Esophagus muscularis mucosa (tissue), 4 donors: Measurements from ENCODE around the gene GRIK3. TPM values are rescaled to one million over a fixed set of nuclear protein-coding genes. Genes with fewer than 3 reads are reported as not detected.

Experiments
- DNase-seq: peaks from one replicate; pipeline ENCODE4 v3.0.0-alpha.2; 2017; ENCODE audit errors: extremely low spot score
- H3K27ac ChIP-seq, 4 donors: fragments of 200-600 bp; sonication (generic); replicated peaks in 1 of 4; 1 replicate in 3 of 4; 2 replicates in 1 of 4; pipeline ENCODE4 v1.5.1; 2016 to 2019; ENCODE audit warnings: mild to moderate bottlenecking in 1 of 4
- H3K27me3 ChIP-seq, 4 donors: fragments of 200-600 bp; sonication (generic); one replicate each; pipeline versions ENCODE4 v1.5.1 to v1.6.0; 2016 to 2019
- H3K36me3 ChIP-seq, 4 donors: fragments of 200-600 bp; sonication (generic); one replicate each; pipeline ENCODE4 v1.5.1; 2016 to 2019
- H3K4me1 ChIP-seq, 4 donors: fragments of 200-600 bp; sonication (generic); one replicate each; pipeline ENCODE4 v1.5.1; 2016 to 2019
- H3K4me3 ChIP-seq, 4 donors: fragments of 200-600 bp; sonication (generic); 1 replicate in 2 of 4; 2 replicates in 2 of 4; pipeline ENCODE4 v1.5.1; 2016 to 2019; ENCODE audit warnings: mild to moderate bottlenecking in 4 of 4, moderate library complexity in 1 of 4
- H3K9me3 ChIP-seq, 4 donors: fragments of 200-600 bp; sonication (generic); 1 replicate in 3 of 4; 2 replicates in 1 of 4; pipeline ENCODE4 v1.5.1; 2016 to 2019
- EP300 ChIP-seq: sonication (generic); formaldehyde crosslinking; IDR thresholded peaks from one replicate; pipeline ENCODE4 v1.6.1; 2017; ENCODE audit warnings: antibody characterized with exemption
- POLR2A ChIP-seq: fragments of 450-650 bp; IDR thresholded peaks from one replicate; pipeline ENCODE4 v1.6.1; 2017; ENCODE audit warnings: antibody characterized with exemption, moderate library complexity, mild to moderate bottlenecking, low read depth
- POLR2AphosphoS5 ChIP-seq, 2 donors: sonication (generic); formaldehyde crosslinking; IDR thresholded peaks; one replicate each; pipeline ENCODE4 v1.6.1; 2017; ENCODE audit warnings: antibody characterized with exemption in 2 of 2
- WGBS: methylation state at CpG from one replicate; pipeline ENCODE4 v1.1.5; 2018; 5-methylcytosine and 5-hydroxymethylcytosine counted together
- intact Hi-C: fragments of 100-400 bp; cut with DNase I; formaldehyde crosslinking; loops from one replicate; pipeline ENCODE4 v1.15.1; 2023
- total RNA-seq, 4 donors: library from RNA; depleted of rRNA; stranded (reverse); fragments of >200 nt; gene quantifications; one replicate each; pipeline versions ENCODE4 v1.1.0 to v1.2.1, GENCODE V29; 2016
- TF ChIP-seq, protein P1 (sequence below), 3 experiments: fragments of 200-600 bp in 2 of 3; fragments of 450-650 bp in 1 of 3; sonication (generic) in 2 of 3; IDR thresholded peaks; one replicate each; pipeline ENCODE4 v1.5.1; 2017 to 2019; ENCODE audit warnings: antibody characterized with exemption in 3 of 3, mild to moderate bottlenecking in 2 of 3, moderate library complexity in 1 of 3

Gene GRIK3
- total RNA-seq, 4 donors from 2014 or later, result 5.3 to 7.9 (median 6.6) TPM

DNA sequence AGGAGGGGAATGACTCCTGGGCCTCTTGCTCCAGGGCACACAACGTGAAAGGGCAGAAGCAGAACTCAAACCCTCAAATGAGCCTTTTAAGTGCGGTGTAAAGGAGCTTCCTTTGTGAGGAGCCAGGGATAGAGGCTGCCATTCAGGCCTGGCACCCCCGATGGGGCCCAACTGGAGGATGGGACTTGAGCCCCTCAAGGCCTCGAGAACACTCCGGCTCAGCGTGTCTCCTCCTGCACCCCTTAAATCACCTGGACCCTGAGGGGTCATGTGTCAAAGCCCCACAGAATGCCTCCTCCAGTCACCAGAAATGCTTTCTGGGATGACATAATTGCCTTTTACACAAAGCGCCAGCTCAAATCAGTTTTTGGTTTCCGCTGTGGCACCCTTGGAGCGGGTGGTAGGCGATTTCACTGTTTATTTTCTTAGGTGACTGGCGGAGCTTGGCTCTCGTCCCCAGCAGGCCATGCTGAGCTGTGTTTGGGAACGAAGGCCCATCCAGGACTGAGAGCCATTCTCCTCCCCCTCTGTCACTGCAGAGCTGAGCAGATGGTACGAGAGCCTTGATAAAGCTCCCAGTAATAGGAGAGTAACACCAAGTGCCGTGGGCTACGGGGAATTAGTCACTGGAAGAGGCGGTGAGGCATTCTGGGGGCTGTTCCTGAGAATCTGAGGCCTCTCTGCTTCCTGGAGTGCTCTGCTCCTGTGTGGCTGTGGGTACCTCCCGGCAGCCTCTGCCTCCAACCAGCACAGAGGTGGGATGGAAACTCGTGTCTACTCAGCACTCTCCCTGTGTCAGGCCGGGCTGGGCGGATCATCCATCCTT lies 163.0 kb downstream of the GRIK3 start:
- H3K27me3 ChIP-seq, result peaks cover 0 to 44% (median 0%) of the 10 kb centered on the region in 4 donors
- no peaks in the 10 kb centered on the region for H3K9me3 ChIP-seq
- TF ChIP-seq POLR2A (no peak), POLR2AphosphoS5 (IDR thresholded peaks at IDR 0.05) (no peak), EP300 (no peak)
- TF ChIP-seq, protein P1, sequence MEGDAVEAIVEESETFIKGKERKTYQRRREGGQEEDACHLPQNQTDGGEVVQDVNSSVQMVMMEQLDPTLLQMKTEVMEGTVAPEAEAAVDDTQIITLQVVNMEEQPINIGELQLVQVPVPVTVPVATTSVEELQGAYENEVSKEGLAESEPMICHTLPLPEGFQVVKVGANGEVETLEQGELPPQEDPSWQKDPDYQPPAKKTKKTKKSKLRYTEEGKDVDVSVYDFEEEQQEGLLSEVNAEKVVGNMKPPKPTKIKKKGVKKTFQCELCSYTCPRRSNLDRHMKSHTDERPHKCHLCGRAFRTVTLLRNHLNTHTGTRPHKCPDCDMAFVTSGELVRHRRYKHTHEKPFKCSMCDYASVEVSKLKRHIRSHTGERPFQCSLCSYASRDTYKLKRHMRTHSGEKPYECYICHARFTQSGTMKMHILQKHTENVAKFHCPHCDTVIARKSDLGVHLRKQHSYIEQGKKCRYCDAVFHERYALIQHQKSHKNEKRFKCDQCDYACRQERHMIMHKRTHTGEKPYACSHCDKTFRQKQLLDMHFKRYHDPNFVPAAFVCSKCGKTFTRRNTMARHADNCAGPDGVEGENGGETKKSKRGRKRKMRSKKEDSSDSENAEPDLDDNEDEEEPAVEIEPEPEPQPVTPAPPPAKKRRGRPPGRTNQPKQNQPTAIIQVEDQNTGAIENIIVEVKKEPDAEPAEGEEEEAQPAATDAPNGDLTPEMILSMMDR (IDR thresholded peaks at IDR 0.05), result no peak
- no peak for DNase-seq
- peaks cover 0 to 4% (median 0%) of the 10 kb centered on the region in 4 donors for H3K4me1 ChIP-seq
- H3K27ac ChIP-seq, result peak overlapping the region in 3 of 4 donors; percentile 13 to 27 (median 17)
- H3K36me3 ChIP-seq, result no peaks in the 10 kb centered on the region
- intact Hi-C loops, result no loop called here
- 38% methylated on average over 21 of the region's 21 CpGs for WGBS
- no peak overlapping the region for H3K4me3 ChIP-seq

DNA sequence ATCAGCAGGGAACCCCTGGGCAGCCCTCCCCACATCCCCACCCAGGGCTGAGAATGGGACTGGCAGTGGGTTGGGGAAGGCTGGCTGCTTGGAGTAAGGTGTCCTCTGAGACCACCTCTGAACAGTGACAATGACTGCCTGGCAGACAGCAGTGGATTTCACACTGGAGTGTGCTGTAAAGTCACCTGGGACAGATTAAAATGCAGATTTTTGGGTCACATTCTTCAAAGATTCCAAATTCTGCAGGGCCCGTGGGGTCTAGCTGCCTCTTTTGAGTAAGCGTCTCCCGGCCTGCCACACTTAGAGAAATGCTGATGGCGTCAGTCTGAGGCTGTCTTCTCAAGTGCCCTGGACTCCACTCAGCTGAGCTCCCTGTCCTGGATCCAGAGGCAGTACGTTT lies 164.5 kb downstream of the GRIK3 start:
- TF ChIP-seq EP300 (no peak), POLR2AphosphoS5 (IDR thresholded peaks at IDR 0.05) (no peak), POLR2A (no peak)
- TF ChIP-seq, protein P1 (IDR thresholded peaks at IDR 0.05), result no peak
- peaks cover 0 to 8% (median 0%) of the 10 kb centered on the region in 4 donors for H3K4me1 ChIP-seq

DNA sequence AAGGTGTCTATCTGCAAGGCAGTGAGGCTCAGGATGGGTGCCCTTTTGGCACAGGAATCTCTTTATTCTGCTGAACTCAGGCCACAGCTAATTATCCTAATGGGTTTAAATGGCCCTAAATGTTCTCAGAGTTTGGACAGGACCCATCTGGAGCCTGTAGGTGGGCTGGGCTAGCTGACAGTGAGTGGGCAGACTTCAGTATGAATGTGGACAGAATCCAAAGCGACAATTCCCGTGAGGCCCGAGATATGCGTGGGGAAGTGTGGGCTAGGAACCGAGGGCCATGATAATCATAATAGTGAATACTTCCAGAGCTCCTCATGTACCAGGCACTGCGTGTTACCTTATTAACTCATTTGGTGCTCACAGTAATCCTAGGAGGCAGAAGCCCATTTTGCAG lies 165.3 kb downstream of the GRIK3 start:
- Histone ChIP-seq H3K4me1 (peaks cover 0 to 8% (median 0%) of the 10 kb centered on the region in 4 donors), H3K36me3 (no peaks in the 10 kb centered on the region), H3K27me3 (peaks cover 0 to 46% (median 0%) of the 10 kb centered on the region in 4 donors), H3K4me3 (no peak overlapping the region), H3K9me3 (no peaks in the 10 kb centered on the region), H3K27ac (no peak overlapping the region)
- intact Hi-C loops, result no loop called here
- WGBS, result 45% methylated on average over 6 of the region's 6 CpGs
- TF ChIP-seq EP300 (no peak), POLR2AphosphoS5 (IDR thresholded peaks at IDR 0.05) (no peak), POLR2A (no peak)
- TF ChIP-seq, protein P1 (IDR thresholded peaks at IDR 0.05), result no peak
- no peak for DNase-seq

More for the DNA sequence above, 164.5 kb downstream of the GRIK3 start:
- Histone ChIP-seq H3K9me3 (no peaks in the 10 kb centered on the region), H3K36me3 (no peaks in the 10 kb centered on the region), H3K4me3 (no peak overlapping the region), H3K27me3 (peaks cover 0 to 40% (median 0%) of the 10 kb centered on the region in 4 donors), H3K27ac (no peak overlapping the region)
- intact Hi-C loops, result no loop called here
- DNase-seq, result no peak
- WGBS, result 76% methylated on average over 5 of the region's 5 CpGs

DNA sequence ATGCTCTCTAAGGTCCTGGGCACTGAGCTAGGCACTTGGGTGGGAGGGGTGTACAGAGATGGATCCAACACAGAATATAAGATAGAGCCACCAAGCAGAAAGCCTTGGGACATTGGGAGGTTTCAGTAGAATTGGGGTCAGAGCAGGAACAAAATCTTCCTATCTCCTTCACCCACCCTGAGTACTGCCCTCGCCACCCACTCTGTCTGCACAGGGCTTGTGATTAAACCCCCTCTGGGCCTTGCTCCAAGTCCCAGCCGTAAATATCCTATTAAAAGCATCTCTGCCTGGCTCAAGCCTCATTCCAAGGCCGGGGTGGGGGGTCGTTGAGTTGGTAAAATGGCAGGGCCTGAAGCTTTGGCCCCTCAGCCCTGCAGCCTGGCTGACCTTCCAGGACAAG lies 166.7 kb downstream of the GRIK3 start:
- intact Hi-C loops, result no loop called here
- TF ChIP-seq EP300, result no peak
- no peak for TF ChIP-seq POLR2AphosphoS5 (IDR thresholded peaks at IDR 0.05)
- TF ChIP-seq POLR2A, result no peak
- TF ChIP-seq, protein P1 (IDR thresholded peaks at IDR 0.05), result no peak
- H3K4me3 ChIP-seq, result no peak overlapping the region
- H3K9me3 ChIP-seq, result no peaks in the 10 kb centered on the region
- no peak for DNase-seq
- no peaks in the 10 kb centered on the region for H3K36me3 ChIP-seq
- H3K27me3 ChIP-seq, result peaks cover 0 to 54% (median 0%) of the 10 kb centered on the region in 4 donors
- peaks cover 0 to 8% (median 0%) of the 10 kb centered on the region in 4 donors for H3K4me1 ChIP-seq
- H3K27ac ChIP-seq, result no peak overlapping the region
- WGBS, result 39% methylated on average over 2 of the region's 4 CpGs
